Measurements from ENCODE around the gene ERC2.
"Not testable (repeated sequence)": the region's sequence is repeated elsewhere in the genome, so short reads cannot be mapped to it uniquely, and the experiment has no call there.

Gene ERC2

DNA sequence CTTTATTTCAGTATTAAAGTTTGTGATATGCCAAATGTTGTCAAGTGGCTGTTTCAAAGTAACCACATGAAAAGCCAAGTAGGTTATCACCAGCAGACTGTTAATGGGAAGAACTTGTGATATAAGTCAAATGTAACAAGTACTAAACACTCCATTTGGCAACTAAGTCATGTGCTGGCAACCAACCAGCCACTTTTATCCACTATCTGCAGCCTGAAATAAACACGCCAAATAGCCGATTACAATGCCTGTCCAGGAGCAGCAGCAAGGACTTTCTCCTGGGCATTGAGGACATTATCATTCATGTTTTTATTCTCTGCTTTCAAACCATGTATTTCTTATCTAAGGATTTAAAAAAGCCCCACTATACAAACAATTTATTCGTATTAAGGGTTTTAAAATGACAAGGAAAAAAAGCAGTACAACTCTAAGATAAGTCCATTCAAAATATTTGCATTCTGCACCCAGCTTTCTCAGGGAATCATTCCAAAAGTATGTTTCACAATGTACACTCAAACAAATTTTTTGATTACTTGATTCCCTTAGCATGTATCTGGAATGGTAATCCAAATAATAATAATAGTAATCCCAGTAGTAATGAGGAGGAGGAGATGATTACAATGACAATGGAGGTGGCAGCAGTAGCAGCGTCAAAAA lies 448.6 kb downstream of the ERC2 start:
- Histone ChIP-seq H3K4me1 (ENCODE audit: insufficient read depth, low read length, severe bottlenecking) (no peaks in the 10 kb centered on the region), H3K9ac (ENCODE audit: low read length) (no peak overlapping the region), H3K27ac (ENCODE audit: low read depth, low read length, poor library complexity, severe bottlenecking) (no peak overlapping the region), H4K20me1 (ENCODE audit: insufficient read depth, low read length) (no peaks in the 10 kb centered on the region), H3K4me3 (ENCODE audit: low read depth, low read length, poor library complexity, severe bottlenecking) (no peak overlapping the region), H2AFZ (ENCODE audit: low read length) (no peak overlapping the region), H3K9me2 (ENCODE audit: low read depth, low read length) (no peaks in the 10 kb centered on the region), H3K79me2 (ENCODE audit: insufficient read depth, low read length) (no peaks in the 10 kb centered on the region), H3K27me3 (ENCODE audit: insufficient read depth, low read length) (no peaks in the 10 kb centered on the region), H3K36me3 (ENCODE audit: insufficient read depth, low read length) (no peaks in the 10 kb centered on the region), H3K9me3 (ENCODE audit: low read length) (no peaks in the 10 kb centered on the region), H3K4me2 (ENCODE audit: low read length) (no peak overlapping the region), H3F3A (ENCODE audit: insufficient read depth, low read length) (no peaks in the 10 kb centered on the region)
- TF ChIP-seq, protein P1, sequence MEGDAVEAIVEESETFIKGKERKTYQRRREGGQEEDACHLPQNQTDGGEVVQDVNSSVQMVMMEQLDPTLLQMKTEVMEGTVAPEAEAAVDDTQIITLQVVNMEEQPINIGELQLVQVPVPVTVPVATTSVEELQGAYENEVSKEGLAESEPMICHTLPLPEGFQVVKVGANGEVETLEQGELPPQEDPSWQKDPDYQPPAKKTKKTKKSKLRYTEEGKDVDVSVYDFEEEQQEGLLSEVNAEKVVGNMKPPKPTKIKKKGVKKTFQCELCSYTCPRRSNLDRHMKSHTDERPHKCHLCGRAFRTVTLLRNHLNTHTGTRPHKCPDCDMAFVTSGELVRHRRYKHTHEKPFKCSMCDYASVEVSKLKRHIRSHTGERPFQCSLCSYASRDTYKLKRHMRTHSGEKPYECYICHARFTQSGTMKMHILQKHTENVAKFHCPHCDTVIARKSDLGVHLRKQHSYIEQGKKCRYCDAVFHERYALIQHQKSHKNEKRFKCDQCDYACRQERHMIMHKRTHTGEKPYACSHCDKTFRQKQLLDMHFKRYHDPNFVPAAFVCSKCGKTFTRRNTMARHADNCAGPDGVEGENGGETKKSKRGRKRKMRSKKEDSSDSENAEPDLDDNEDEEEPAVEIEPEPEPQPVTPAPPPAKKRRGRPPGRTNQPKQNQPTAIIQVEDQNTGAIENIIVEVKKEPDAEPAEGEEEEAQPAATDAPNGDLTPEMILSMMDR (IDR thresholded peaks at IDR 0.05; ENCODE audit: low read length), result no peak
- TF ChIP-seq EZH2 (IDR thresholded peaks at IDR 0.05; ENCODE audit: borderline replicate concordance, low read length), result no peak

DNA sequence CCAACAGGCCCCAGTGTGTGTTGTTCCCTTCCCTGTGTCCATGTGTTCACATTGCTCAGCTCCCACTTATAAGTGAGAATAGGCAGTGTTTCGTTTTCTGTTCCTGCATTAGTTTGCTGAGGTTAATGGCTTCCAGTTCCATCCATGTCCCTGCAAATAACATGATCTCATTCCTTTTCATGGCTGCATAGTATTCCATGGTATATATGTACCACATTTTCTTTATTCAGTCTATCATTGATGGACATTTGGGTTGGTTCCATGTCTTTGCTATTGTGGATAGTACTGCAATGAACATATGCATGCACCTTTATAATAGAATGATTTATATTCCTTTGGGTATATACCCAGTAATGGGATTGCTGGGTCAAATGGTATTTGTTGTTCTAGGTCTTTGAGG lies 452.9 kb downstream of the ERC2 start:
- H3K4me3 ChIP-seq (ENCODE audit: low read depth, low read length, poor library complexity, severe bottlenecking); H3K9me2 ChIP-seq (ENCODE audit: low read depth, low read length); H3K4me1 ChIP-seq (ENCODE audit: insufficient read depth, low read length, severe bottlenecking); H3K9ac ChIP-seq (ENCODE audit: low read length); H2AFZ ChIP-seq (ENCODE audit: low read length); H3K36me3 ChIP-seq (ENCODE audit: insufficient read depth, low read length); H3K27ac ChIP-seq (ENCODE audit: low read depth, low read length, poor library complexity, severe bottlenecking); H3K79me2 ChIP-seq (ENCODE audit: insufficient read depth, low read length); H3F3A ChIP-seq (ENCODE audit: insufficient read depth, low read length); H3K27me3 ChIP-seq (ENCODE audit: insufficient read depth, low read length); H3K9me3 ChIP-seq (ENCODE audit: low read length); H3K4me2 ChIP-seq (ENCODE audit: low read length); H4K20me1 ChIP-seq (ENCODE audit: insufficient read depth, low read length): not testable (repeated sequence)

DNA sequence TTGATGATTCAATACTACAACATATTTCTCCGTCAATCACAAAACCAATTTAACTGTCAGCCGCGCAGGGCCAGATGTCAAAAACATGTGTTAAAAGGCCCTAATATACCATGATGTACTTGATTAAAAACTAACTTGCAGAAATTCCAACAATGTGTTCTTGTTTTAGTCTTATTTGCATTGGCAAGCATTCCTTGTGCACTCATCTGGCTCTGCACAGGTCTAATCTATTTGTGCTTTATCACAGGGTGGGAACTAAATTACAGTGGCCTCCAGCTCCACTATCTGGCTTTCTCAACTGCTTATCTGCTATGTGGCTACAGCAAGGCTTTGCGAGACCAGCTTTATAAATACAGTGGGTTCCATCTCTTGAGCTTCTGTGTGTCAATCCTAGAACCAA lies 455.5 kb downstream of the ERC2 start:
- Histone ChIP-seq H3K79me2 (ENCODE audit: insufficient read depth, low read length) (no peaks in the 10 kb centered on the region), H3K36me3 (ENCODE audit: insufficient read depth, low read length) (no peaks in the 10 kb centered on the region), H3K4me1 (ENCODE audit: insufficient read depth, low read length, severe bottlenecking) (no peaks in the 10 kb centered on the region), H3K9ac (ENCODE audit: low read length) (no peak overlapping the region), H4K20me1 (ENCODE audit: insufficient read depth, low read length) (no peaks in the 10 kb centered on the region), H3K9me3 (ENCODE audit: low read length) (no peaks in the 10 kb centered on the region), H3K4me2 (ENCODE audit: low read length) (no peak overlapping the region), H3K27ac (ENCODE audit: low read depth, low read length, poor library complexity, severe bottlenecking) (no peak overlapping the region), H3K9me2 (ENCODE audit: low read depth, low read length) (no peaks in the 10 kb centered on the region), H2AFZ (ENCODE audit: low read length) (no peak overlapping the region), H3K27me3 (ENCODE audit: insufficient read depth, low read length) (no peaks in the 10 kb centered on the region), H3F3A (ENCODE audit: insufficient read depth, low read length) (no peaks in the 10 kb centered on the region), H3K4me3 (ENCODE audit: low read depth, low read length, poor library complexity, severe bottlenecking) (no peak overlapping the region)
- TF ChIP-seq, protein P1 (IDR thresholded peaks at IDR 0.05; ENCODE audit: low read length), result no peak
- no peak for TF ChIP-seq EZH2 (IDR thresholded peaks at IDR 0.05; ENCODE audit: borderline replicate concordance, low read length)

DNA sequence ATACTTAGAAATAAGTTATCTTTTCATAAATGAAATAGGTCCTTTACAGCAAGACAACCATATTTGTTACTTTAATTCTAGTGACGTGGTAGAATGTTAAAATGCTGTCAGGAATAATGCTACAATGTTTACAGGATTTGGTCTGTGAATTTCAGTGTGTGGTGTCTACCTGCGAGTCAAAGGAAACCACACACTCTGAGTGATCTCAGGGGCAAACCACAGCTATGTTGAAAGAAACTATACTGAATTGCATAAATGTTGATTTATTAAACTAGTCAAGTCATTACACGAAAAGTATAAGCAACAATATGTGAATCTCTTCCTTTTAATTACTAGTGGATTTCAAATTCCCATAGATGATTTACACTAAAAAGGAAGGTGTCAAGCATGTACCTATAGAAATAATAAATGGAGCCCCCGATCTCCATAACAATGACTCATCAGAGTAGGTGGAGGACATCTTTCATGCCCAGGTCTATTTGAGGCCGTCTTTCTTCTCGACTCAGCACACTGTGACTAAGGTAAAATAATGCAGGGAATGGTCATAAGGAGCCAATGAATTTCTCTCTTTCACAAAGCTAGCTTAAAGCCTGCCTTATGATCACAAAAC lies 463.0 kb downstream of the ERC2 start:
- H3K9me3 ChIP-seq (ENCODE audit: low read length), result no peaks in the 10 kb centered on the region
- H3K27me3 ChIP-seq (ENCODE audit: insufficient read depth, low read length), result no peaks in the 10 kb centered on the region
- no peak for TF ChIP-seq EZH2 (IDR thresholded peaks at IDR 0.05; ENCODE audit: borderline replicate concordance, low read length)
- H3K4me2 ChIP-seq (ENCODE audit: low read length), result no peak overlapping the region
- no peaks in the 10 kb centered on the region for H3K4me1 ChIP-seq (ENCODE audit: insufficient read depth, low read length, severe bottlenecking)
- no peak overlapping the region for H2AFZ ChIP-seq (ENCODE audit: low read length)
- no peaks in the 10 kb centered on the region for H3K9me2 ChIP-seq (ENCODE audit: low read depth, low read length)
- no peak overlapping the region for H3K9ac ChIP-seq (ENCODE audit: low read length)
- no peak overlapping the region for H3K4me3 ChIP-seq (ENCODE audit: low read depth, low read length, poor library complexity, severe bottlenecking)
- no peaks in the 10 kb centered on the region for H4K20me1 ChIP-seq (ENCODE audit: insufficient read depth, low read length)
- no peaks in the 10 kb centered on the region for H3K79me2 ChIP-seq (ENCODE audit: insufficient read depth, low read length)
- no peaks in the 10 kb centered on the region for H3F3A ChIP-seq (ENCODE audit: insufficient read depth, low read length)
- H3K36me3 ChIP-seq (ENCODE audit: insufficient read depth, low read length), result no peaks in the 10 kb centered on the region
- H3K27ac ChIP-seq (ENCODE audit: low read depth, low read length, poor library complexity, severe bottlenecking), result no peak overlapping the region
